Activated T-helper 9 cell treated with anti-CD3 and anti-CD28 coated beads, Interleukin-2, amount 50 U/mL, for 16 hours (primary cell): ENCODE data around the gene KIFC3.
"Not testable (repeated sequence)": the region's sequence is repeated elsewhere in the genome, so short reads cannot be mapped to it uniquely, and the experiment has no call there.

Source experiments
- DNase-seq: peaks from one replicate; pipeline ENCODE4 v3.0.0-alpha.2; 2020; ENCODE audit warnings: low read depth

The KIFC3 gene

GRCh38 chr16:57736419-57737351, 65.6 kb downstream of the KIFC3 start:
- peak; percentile 25 for DNase-seq

GRCh38 chr16:57735755-57736418, 66.4 kb downstream of the KIFC3 start, which contains the start of gene KATNB1:
TSS of gene KATNB1 (plus strand) at chr16:57735770. CDS start at chr16:57737244, 1,474 bp downstream.
- DNase-seq = no peak

GRCh38 chr16:57734925-57735754, 67.2 kb downstream of the KIFC3 start:
- DNase-seq = peak; percentile 96

GRCh38 chr16:57734308-57734924, 67.9 kb downstream of the KIFC3 start:
- DNase-seq = no peak

- DNase-seq = no peak
Observed at GRCh38 chr16:57732714-57733113, 69.6 kb downstream of the KIFC3 start.

GRCh38 chr16:57732037-57732436, 70.3 kb downstream of the KIFC3 start:
- no peak for DNase-seq

GRCh38 chr16:57730771-57731730, 71.2 kb downstream of the KIFC3 start:
- no peak for DNase-seq

GRCh38 chr16:57729852-57730251, 72.4 kb downstream of the KIFC3 start:
- DNase-seq = not testable (repeated sequence)

- no peak for DNase-seq
Observed at GRCh38 chr16:57729182-57729484, 73.2 kb downstream of the KIFC3 start.

- no peak for DNase-seq
Observed at GRCh38 chr16:57728336-57729181, 73.7 kb downstream of the KIFC3 start.

GRCh38 chr16:57727610-57728009, 74.7 kb downstream of the KIFC3 start:
- no peak for DNase-seq

- no peak for DNase-seq
Observed at GRCh38 chr16:57726433-57726947, 75.8 kb downstream of the KIFC3 start.

- no peak for DNase-seq
Observed at GRCh38 chr16:57725976-57726375, 76.3 kb downstream of the KIFC3 start.

- no peak for DNase-seq
Observed at GRCh38 chr16:57725554-57725953, 76.7 kb downstream of the KIFC3 start.

- DNase-seq = no peak
Observed at GRCh38 chr16:57725151-57725550, 77.1 kb downstream of the KIFC3 start.

GRCh38 chr16:57724531-57724930, 77.8 kb downstream of the KIFC3 start:
- no peak for DNase-seq

GRCh38 chr16:57723170-57723569, 79.1 kb downstream of the KIFC3 start:
- no peak for DNase-seq

- DNase-seq = no peak
Observed at GRCh38 chr16:57722651-57723050, 79.6 kb downstream of the KIFC3 start.

- no peak for DNase-seq
Observed at GRCh38 chr16:57722210-57722499, 80.1 kb downstream of the KIFC3 start.
